Globus pallidus (tissue), 1 donor: ENCODE data around the gene TTC19.
"Not testable (repeated sequence)": the region's sequence is repeated elsewhere in the genome, so short reads cannot be mapped to it uniquely, and the experiment has no call there.

ENCODE experiments used
- DNase-seq: peaks from one replicate; pipeline ENCODE4 v3.0.0-alpha.2; 2015; ENCODE audit warnings: low spot score

Gene TTC19

DNA sequence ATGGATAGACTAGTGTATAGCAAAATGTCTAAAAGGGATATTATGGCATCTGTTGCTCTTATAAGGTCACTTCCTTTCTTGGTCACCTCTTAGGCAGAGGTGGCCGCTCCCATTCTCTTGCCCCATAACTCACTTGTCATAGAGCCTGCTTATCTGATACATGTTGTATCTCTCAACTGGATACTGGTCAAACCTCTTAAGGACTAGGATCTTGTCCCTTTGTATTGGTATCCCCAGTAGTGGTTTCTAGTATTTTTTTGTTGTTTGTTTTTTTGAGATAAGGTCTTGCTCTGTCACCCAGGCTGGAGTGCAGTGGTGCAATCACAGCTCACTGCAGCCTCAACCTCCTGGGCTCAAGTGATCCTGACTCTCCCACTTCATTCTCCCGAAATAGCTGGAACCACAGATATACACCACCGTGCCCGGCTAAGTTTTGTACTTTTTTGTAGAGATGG is 27.1 kb upstream of the TTC19 start:
- no peak for DNase-seq

DNA sequence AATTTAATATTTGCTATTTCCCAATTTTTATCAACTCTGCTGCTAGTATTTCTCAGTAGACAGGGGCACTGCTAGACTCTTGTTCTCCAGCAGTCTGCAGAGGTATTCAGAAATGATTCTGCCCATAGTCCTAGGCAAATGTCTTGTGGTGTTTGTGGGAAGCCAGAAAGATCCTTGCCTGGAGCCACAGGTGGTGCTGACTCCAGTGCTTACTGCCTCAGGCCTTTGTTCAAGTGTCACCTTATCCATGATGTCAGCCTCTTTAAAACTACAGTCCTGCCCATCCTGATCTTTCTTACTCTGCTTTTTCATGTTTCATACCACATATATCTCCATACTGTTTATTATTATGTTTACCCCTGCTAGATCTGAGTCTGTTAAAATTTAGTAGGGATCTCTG is 26.6 kb upstream of the TTC19 start:
- no peak for DNase-seq

DNA sequence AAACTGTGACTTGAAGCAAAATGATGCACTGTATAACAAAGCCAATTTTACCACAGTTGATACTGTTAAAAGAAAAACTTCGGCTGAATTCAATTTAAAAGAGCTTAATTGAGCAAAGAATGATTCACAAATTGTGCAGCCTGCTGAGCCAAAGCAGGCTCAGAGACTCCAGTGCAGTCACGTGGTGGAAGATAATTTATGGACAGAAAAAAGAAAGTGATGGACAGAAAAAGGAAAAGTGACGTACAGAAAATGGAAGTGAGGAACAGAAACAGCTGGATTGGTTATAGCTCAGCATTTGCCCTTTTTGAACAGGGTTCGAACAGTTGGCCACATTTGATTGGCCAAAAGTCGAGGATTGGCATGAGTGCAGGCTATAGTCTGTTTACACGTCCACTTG is 25.8 kb upstream of the TTC19 start:
- DNase-seq = no peak

DNA sequence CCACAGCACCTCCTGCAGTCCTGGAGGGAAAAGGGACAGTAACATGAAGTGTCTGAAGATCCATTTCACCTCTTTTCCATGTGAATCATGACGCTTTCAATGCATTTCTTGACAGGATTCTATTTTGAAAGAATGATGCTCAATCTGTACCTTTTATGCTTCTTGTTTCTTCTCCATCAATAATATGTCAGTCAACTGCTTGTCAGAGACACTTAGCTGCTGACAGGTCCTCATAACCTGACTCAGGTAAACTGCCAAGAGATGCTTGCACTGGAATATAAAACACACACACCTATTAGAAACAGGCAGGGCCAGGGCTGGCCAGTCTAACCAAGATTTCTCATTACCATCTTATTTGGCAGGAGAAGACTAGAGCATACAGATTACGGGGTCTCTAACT is 21.7 kb upstream of the TTC19 start:
- no peak for DNase-seq

DNA sequence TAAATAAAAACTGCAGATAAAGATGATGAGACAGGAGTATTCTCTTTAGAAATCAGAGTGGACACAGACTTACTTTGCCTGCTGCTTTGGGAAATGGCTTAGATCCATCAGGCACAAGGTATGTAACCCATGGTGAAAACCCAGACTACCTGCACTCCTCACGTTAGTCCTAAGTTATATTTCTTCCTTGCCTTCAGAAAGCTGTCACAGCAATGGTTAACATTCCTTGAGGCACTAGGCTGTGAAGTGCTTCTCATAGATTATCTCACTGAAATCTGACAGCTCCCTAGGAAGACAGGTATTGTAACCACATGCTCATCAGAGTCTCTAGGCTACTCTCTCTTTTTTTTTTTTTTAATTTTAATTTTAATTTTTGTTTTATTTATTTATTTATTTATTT is 21.0 kb upstream of the TTC19 start:
- DNase-seq = no peak

DNA sequence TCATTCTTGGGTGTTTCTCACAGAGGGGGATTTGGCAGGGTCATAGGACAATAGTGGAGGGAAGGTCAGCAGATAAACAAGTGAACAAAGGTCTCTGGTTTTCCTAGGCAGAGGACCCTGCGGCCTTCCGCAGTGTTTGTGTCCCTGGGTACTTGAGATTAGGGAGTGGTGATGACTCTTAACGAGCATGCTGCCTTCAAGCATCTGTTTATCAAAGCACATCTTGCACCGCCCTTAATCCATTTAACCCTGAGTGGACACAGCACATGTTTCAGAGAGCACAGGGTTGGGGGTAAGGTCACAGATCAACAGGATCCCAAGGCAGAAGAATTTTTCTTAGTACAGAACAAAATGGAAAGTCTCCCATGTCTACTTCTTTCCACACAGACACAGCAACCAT is 20.6 kb upstream of the TTC19 start:
- not testable (repeated sequence) for DNase-seq

DNA sequence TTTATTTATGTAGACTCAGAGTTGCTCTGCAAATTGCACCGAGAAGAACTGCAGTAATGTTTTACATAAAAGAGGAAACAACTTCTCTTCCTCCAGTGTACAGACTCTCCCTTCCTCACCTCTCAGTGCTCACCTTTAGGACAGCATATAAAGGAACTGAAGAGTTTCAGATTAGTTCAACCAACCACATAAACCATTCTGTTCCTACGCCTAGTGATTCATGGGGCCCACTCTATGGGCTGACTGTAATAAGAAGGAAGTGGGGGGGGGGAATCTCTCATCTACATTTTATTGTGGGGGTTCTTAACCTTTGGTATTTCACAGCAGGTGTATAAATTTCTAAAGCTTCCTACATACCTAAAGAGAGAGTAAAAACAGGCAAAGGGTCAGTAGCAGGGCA is 18.4 kb upstream of the TTC19 start:
- DNase-seq = no peak

DNA sequence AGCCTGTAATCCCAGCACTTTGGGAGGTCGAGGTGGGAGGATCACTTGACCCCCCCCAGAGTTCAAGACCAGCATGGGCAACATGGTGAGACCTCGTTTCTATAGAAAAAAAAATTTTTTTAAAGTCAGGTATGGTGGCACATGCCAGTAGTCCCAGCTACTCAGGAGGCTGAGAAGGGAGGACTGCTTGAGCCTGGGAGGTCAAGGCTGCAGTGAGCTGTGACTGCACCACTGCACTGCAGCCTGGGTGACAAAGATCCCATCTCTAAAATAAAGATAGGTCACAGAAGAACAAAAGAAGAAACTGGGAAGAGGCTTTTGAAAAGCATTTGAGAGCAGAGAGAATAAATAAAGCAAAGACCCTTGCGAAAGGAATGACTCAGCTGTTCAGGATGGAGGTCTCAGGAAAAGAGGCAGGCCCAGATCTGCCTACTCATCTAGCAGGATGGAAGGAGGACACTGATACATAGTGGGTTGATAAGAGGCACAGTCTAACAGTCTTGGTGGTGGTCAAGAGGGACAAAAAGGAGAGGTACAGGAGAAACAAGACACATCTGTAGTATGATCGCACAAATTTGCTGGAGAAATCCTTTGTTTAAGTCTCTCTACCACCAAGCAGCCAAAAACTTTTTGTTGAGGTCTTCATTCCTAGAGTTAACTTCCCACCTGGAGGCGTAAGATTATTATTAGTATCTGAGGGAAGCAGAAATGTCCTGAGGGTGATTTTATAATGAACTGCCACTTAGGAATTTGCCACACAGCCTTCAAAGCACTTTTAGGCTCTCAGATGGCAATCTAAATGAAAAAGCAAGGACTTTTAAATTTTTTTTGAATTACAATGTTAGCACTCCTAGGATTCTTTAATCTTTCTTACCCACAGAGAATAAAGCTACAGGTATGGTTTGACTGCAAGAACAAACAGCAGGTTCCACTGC is 17.7 kb upstream of the TTC19 start:
- no peak for DNase-seq

DNA sequence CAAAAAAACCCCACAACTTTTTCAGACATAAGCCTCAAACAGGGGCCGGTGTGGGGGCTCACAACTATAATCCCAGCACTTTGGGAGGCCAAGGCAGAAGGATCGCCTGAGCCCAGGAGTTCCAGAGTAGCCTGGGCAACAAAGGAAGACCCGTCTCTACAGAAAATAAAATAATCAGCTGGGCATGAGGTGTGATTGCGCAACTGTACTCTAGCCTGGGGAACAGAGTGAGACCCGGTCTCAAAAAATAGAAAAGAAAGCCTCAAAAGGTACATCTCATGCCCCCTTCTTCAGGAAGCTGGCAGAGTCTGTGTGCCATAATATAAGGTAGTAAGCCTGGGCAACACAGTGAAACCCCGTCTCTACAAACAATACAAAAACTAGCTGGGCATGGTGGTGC is 3.3 kb upstream of the TTC19 start:
- DNase-seq = no peak

DNA sequence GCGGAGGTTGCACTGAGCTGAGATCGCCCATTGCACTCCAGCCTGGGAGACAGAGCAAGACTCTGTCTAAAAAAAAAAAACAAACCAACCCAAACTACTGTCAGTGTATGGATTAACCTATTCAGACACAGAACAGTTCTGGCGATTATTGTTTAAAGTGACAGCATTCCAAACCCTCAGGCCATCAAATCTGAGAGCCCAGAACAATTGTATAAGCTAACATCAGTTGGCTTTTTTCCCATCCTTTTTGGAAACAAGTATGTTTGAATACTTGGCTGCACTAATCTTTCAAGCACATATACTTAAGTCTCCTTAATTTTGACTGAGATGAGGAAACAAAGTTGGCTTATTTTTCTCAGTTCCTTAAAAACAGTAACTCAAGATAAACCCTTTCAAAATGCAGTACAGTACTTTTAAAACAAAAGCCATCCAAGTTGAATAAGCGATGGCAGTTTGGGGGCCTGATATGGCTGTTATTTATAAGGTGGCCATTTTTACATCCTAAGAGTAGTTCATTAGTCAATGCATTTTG is 1.5 kb upstream of the TTC19 start:
- no peak for DNase-seq

DNA sequence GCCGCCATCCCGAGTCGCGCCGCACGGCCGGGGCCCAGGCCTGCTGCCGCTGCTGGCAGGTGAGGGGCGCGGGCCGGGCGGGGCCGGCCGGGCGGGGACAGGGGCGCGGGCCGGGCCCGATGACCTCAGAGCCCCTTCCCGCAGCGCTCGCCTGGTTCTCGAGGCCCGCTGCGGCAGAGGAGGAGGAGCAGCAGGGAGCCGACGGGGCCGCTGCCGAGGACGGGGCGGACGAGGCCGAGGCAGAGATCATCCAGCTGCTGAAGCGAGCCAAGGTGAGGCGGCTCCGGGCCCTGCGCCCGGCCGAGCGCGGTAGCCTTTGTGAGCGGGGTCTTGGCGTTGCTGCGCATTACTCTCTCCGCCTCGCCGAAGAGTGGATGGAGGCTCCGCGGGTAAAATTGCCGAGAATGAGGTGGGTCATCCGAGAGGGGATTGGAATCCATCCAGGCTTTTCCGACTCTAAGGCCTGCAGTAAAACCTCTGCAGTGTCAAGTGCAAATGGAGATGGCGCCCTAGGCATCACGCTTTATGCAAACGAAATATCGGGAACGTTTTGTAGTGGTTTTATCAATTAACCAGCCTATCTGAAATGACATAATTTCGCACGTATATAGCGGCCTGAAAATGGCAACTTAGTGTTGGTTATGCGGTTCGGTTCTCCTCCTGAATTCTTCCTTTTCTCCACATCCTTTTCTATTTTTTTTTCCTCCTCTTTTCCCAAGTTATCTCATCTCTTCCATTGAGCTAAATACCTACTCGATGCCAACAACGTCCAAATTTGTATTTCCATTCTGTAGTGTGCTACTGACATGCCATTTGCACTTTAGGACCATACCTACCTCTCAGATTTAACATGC is 577 bp downstream of the TTC19 start:
- peak; percentile 42 for DNase-seq

DNA sequence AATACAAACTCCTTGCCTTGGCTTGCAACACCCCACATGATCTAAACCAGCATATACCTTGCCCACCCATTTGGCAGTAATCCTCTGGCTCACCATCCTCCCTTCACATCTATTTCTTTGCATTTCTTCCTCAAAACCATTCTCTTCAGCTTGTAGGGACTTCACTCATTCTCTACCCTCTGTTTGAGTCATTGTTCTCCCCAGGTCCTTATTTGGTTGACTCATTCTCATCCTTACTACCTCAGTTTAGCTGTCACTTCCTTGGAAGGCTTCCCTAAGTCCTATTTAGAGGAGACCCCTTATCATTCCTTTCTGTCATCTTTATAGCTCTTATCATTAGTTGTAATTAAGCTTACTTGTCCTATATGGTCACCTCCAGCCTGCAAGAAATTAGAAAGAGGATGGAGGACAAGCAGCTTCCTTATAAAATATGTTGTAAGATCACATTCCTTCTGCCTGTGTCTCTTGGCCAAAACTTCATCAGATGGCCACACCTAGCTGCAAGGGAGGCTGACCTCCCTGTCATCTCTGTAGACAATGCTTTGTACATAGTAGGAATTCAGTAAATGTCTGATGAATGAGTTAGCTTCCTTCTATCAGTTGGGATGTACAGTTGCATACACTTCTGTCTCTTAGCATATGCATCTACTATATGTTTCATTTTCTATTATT is 1.7 kb downstream of the TTC19 start:
- DNase-seq = no peak

DNA sequence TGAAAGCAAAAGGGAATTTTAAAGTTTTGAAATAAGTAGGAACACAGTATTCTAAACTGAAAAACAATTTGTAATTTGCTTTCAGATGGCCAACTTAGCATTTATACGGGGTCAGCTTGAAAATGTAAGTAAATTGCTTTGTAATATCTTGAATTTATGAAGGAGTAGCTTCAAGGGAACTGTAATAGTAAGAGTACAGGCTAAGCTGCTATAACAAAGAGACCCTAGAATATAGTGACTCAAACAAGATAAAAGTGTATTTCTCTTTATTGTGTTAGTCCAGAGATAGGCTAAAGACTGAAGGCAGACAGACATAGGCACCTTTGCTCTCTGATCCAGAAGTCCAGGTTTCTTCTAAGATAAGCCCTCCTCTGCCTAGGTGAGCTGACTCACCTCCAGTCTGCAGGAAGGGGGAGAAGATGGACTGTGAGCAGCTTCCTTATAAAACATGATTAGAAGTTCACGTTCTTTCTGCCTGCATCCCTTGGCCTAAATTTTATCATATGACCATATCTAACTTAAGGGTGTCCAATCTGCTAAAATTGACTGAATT is 3.2 kb downstream of the TTC19 start:
- DNase-seq = no peak

DNA sequence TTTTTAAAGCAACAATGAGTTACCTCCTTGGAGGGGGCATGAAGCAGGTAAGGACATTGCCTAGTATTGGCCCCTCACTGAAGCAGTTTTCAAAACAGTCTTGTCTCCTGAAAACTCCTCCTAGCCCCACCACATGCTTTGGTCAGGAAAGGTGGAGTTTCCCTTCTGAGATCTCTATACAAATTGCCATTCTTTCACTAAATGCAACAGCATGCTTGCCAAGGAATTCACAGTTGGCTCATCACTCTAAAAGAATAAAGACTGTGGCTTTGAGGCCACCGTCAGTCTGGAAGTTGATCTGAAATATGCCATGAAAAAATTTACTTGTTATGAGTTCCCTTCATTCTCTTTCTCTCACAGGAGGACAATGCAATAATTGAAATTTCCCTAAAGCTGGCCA is 4.2 kb downstream of the TTC19 start:
- no peak for DNase-seq

DNA sequence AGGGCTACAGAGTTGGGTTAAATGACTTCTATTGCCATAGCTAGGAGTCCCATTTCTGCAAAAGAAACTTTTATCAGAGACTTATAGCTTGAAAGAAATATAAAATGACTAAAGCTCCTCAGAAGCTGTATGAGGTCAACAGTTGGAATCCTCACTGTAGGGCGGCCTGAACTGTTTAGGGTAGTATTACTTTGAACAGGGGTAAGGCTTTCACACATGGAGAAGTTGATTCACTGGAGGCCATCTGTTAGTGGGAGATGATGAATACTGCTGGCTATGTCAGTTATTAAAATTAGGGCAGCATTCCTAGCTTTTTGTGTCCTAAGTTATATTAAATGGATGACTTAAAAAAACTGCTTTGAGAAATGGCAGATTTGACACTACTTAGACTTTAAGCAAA is 6.0 kb downstream of the TTC19 start:
- DNase-seq = no peak

DNA sequence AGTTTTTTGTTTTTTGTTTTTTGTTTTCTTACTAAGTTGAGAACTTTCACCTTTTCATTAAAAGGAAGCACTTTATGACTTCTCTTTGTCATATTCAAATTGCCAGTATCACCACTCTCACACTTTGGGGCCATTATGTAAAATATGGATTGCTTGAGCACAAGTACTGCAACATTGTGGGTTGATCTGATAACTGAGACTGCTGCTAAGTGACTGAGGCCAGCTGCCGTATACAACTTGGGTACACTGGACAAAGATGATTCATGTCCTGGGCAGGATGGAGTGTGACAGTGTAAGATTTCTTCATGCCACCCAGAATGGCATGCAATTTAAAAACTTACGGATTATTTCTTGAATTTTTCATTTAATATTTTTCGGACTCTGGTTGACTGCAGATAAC is 7.8 kb downstream of the TTC19 start:
- DNase-seq = no peak

DNA sequence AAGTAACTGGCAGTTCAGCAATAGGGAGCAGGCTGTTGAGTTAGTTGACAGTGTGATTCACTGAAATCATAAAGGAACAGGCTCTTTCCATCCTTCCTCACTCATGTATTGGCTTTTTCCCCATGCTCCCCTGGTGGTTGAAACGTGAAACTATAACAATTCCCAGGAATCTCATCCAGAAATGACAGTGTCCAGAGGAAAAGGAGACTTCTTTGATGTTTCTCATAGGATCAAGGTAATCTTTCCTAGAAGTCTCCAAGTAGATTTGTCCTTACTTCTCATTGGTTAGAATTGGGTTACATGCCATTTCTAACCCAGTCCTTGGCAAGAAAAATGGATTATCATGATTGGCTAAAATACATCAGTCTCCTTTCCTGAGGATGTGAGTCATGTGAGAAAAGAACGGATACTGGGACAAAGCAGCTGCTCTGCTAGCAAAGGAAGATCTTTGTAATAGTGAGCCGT is 14.4 kb downstream of the TTC19 start:
- no peak for DNase-seq

DNA sequence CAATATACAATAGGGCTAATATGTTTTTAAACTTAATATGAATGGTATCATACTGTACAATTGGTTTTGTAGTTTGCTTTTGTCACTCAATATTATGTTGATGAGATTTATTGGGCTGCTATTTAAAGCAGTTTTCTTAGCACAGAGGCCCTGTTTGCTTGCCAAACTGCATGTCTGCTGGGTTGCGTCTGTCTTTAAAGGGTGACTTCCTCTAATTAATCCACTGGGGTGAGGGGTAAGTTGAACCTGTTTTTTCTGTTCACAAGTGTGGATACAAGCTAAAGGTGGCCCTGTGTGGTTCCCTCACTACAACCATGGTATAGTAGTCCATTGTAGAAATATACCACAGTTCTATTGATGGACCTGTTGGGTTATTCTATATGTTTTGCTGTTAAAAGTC is 19.7 kb downstream of the TTC19 start:
- DNase-seq = no peak

DNA sequence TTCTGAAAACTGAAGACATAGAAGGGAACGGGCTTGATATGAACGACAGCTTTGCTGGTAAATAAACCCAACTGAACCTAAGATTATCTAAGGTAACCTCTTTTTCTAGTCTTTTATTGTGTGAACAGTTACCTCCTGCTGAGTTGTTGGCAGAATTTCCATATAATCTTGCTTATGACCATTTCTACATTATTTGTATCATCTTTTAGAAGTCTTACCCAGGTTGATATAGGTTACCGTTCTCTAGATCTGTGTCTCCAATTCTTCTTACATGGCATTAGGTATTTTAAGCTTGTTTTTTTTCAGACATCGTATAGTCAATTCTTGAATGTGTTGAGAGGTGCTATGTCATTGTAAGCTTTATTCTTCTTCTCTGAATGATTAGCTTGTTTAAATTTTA is 24.3 kb downstream of the TTC19 start:
- DNase-seq = no peak

DNA sequence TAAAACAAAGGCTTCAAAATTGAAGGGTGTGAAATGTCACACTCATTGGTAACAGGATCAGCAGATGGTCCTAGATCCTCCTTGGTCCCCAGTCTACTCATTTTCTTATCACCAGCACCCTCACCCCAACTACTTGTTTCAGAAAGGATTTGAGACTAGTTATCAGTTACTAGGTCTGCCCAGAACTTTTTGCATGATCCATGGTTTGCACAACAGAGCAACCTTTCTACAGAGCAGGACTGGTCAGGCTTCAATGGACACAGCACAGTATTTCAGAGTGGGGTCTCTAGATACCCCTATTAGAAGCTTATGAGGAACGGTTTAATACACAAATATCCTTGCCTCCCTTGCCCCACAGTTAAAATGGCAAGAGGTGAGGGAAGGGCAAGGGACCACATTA is 25.6 kb downstream of the TTC19 start:
- no peak for DNase-seq

DNA sequence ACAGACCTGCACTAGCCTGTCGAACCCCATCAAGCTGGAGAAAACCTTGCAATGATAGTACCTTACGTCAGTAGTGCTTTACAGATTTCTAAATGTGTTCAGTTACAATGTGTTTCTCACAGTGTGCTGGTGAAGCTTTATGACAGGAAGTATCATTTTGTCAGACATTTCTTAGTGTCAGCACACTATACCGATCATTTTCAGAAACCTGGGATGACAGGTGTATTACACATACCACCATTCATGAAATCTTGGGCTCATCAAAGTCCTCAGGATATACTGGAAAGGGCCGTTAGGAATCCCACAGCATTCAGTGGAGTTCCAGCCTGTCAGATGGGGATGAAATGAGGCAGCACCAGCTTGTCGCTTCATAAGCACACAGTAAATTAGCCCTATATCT is 27.3 kb downstream of the TTC19 start:
- DNase-seq = no peak
